Skeletal muscle tissue (tissue), 4 donors: ENCODE data around the gene KLHL11. TPM values are rescaled to one million over a fixed set of nuclear protein-coding genes. Genes with fewer than 3 reads are reported as not detected.
"Not testable (repeated sequence)": the region's sequence is repeated elsewhere in the genome, so short reads cannot be mapped to it uniquely, and the experiment has no call there.

ENCODE experiments used
- H3K27ac ChIP-seq: one replicate; pipeline ENCODE4 v1.7.0; 2013; ENCODE audit warnings: mild to moderate bottlenecking, low read depth, low read length, inconsistent platforms
- H3K27me3 ChIP-seq, 3 donors: one replicate each; pipeline ENCODE4 v1.7.0; 2013; ENCODE audit warnings: low read length in 3 of 3; ENCODE audit not compliant: control insufficient read depth in 3 of 3, insufficient read depth in 3 of 3
- H3K36me3 ChIP-seq, 3 donors: one replicate each; pipeline ENCODE4 v1.7.0; 2013; ENCODE audit warnings: low read length in 3 of 3; ENCODE audit not compliant: control insufficient read depth in 3 of 3, insufficient read depth in 3 of 3
- H3K4me1 ChIP-seq, 3 donors: one replicate each; pipeline ENCODE4 v1.7.0; 2013; ENCODE audit warnings: low read length in 3 of 3, mild to moderate bottlenecking in 3 of 3; ENCODE audit not compliant: control insufficient read depth in 3 of 3, insufficient read depth in 3 of 3
- H3K4me3 ChIP-seq, 3 donors: one replicate each; pipeline ENCODE4 v1.7.0; 2013; ENCODE audit warnings: low read length in 3 of 3
- H3K9ac ChIP-seq, 3 donors: one replicate each; pipeline ENCODE4 v1.7.0; 2013; ENCODE audit warnings: low read length in 3 of 3, mild to moderate bottlenecking in 3 of 3, moderate library complexity in 2 of 3, low read depth in 1 of 3
- H3K9me3 ChIP-seq, 3 donors: one replicate each; pipeline ENCODE4 v1.7.0; 2013; ENCODE audit warnings: low read length in 3 of 3; ENCODE audit not compliant: control insufficient read depth in 3 of 3
- total RNA-seq: library from RNA; depleted of rRNA; stranded (reverse); fragments of >200 nt; gene quantifications from one replicate; pipeline ENCODE4 v1.2.3, GENCODE V29; 2014
- donor health status: Osteomylitis.

KLHL11 gene
- total RNA-seq, 1 donor from 2014 or later = 19.3 TPM

DNA sequence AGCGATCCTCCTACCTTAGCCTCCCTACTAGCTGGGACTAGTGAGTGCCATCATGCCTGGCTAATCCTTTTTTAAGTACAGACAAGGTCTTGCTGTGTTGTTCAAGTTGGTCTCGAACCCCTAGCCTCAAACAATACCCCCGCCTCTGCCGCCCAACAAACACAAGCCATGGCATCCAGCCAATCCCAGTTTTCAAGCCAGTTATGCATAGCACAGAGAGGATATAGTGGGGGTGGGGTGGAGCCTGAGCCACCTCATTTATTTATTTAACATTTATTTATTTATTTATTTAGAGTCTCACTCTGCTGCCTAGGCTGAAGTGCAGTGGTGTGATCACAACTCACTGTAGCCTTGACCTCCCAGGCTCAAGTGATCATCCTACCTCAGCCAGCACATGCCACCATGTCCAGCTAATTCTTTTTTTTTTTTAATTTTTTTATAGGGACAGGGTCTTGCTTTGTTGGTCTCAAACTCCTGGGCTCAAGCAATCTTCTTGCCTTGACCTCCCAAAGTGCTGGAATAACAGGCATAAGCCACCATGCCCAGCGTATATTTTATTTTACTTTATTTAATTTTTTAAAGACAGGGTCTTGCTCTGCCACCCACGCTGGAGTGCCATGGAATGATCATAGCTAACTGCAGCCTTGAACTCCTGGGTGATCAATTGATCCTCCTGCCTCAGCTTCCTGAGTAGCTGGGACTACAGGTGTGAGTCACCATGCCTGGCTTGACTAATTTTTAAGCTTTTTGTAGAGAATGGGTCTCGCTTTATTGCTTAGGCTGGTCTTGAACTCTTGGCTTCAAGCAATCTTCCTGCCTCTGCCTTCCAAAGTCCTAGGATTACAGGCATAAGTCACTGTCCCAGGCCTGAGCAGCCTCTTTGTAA, 26.2 kb upstream of the KLHL11 start:
- Histone ChIP-seq H3K9me3 (no peaks in the 10 kb centered on the region), H3K9ac (no peak overlapping the region), H3K27ac (no peak overlapping the region), H3K4me3 (no peak overlapping the region), H3K36me3 (peaks cover 32 to 56% (median 45%) of the 10 kb centered on the region in 3 donors), H3K27me3 (no peaks in the 10 kb centered on the region), H3K4me1 (peaks cover 7 to 11% (median 9%) of the 10 kb centered on the region in 3 donors)

DNA sequence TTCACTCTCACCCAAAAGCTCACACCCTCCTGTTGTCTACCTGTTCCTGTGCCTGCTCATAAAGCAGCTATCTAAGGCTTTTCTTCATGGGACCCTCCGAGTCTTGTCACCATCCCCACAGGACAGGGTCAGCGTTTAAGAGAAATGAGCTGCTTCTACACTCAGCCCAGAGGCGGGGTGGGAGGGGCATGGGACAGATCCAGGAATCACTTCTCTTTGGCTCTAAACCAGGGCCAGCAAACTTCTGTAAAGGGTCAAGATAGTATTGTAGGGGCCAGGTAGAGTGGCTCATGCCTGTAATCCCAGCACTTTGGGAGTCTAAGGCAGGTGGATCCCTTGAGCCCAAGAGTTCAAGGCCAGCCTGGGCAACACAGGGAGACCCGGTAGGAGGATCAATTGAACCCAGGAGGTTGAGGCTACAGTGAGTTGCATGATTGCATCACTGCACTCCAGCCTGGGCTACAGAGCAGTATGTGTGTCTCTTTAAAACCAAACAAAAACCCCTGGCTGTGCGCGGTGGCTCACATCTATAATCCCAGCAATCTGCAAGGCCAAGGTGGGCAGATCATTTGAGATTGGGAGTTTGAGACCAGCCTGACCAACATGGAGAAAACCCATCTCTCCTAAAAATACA, 23.2 kb upstream of the KLHL11 start:
- H3K27me3 ChIP-seq = no peaks in the 10 kb centered on the region
- no peak overlapping the region for H3K4me3 ChIP-seq
- H3K9ac ChIP-seq = no peak overlapping the region
- no peaks in the 10 kb centered on the region for H3K9me3 ChIP-seq
- H3K36me3 ChIP-seq = peaks cover 49 to 70% (median 60%) of the 10 kb centered on the region in 3 donors
- H3K4me1 ChIP-seq = no peaks in the 10 kb centered on the region
- H3K27ac ChIP-seq = no peak overlapping the region

DNA sequence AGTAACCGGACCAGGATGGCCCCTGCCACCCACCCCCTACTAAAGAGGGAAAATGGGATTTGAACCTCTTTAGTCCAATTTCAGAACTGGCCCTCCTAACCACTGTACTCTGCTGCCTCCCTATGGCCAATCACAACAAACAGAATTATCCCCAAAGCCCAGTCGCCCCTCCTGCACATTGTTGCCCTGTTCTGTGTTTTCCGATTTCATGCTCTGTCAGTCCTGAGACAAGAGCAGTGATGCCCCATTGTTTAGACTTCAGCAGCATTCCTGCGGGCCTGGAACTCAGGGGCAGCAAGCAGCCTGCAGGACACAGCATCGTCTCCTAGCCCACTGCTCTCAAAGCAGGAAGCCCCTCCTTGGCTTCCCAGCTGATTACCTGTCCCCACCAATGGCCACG, 20.5 kb upstream of the KLHL11 start:
- no peak overlapping the region for H3K9ac ChIP-seq
- H3K36me3 ChIP-seq = peaks cover 43 to 58% (median 55%) of the 10 kb centered on the region in 3 donors
- H3K27me3 ChIP-seq = no peaks in the 10 kb centered on the region
- H3K4me3 ChIP-seq = no peak overlapping the region
- H3K9me3 ChIP-seq = no peaks in the 10 kb centered on the region
- H3K4me1 ChIP-seq = no peaks in the 10 kb centered on the region
- no peak overlapping the region for H3K27ac ChIP-seq

DNA sequence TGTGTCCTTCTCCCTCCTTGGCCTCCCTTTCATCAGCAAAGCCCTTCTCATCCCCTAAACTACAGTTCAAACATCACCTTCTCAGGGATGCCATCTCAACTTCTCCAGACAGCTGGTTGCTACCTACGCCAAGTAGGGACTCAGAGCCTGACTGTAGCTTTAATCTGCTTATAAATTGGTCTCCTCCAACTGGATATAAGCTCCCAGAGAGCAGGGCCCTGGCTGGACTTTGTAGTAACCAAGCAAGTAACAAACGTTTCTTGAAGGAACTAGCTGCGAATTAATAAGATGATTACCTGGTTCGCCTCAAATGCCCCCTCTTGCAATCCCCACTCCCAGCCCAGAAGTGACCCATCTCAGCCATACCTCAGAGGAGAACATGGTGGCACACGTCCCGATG, 17.5 kb upstream of the KLHL11 start:
- H3K27me3 ChIP-seq = no peaks in the 10 kb centered on the region
- H3K9ac ChIP-seq = no peak overlapping the region
- H3K9me3 ChIP-seq = no peaks in the 10 kb centered on the region
- peaks cover 49 to 64% (median 60%) of the 10 kb centered on the region in 3 donors for H3K36me3 ChIP-seq
- H3K4me3 ChIP-seq = no peak overlapping the region
- no peaks in the 10 kb centered on the region for H3K4me1 ChIP-seq
- H3K27ac ChIP-seq = no peak overlapping the region

DNA sequence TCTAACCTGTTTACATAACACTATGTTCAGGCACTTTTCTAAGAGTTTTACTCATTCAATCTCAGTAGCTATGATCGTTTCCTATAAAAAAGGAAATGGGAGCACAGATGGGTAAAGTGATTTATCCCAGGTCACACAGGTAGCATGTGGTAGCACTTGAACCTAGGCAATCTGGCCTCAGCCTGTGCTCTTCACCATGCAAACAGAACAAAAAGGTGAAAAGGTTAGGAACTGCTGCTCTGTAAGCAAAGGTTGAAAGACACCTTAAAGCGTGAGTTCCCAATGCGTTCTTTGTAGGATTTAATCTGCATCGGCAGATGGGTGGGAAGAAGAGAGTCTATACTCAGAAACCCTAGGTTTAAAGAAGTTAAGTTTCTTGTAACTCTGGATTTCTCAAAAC, 14.9 kb upstream of the KLHL11 start:
- no peak overlapping the region for H3K27ac ChIP-seq
- H3K9ac ChIP-seq = no peak overlapping the region
- H3K27me3 ChIP-seq = no peaks in the 10 kb centered on the region
- H3K9me3 ChIP-seq = no peaks in the 10 kb centered on the region
- H3K36me3 ChIP-seq = peaks cover 34 to 45% (median 43%) of the 10 kb centered on the region in 3 donors
- H3K4me3 ChIP-seq = no peak overlapping the region
- no peaks in the 10 kb centered on the region for H3K4me1 ChIP-seq

DNA sequence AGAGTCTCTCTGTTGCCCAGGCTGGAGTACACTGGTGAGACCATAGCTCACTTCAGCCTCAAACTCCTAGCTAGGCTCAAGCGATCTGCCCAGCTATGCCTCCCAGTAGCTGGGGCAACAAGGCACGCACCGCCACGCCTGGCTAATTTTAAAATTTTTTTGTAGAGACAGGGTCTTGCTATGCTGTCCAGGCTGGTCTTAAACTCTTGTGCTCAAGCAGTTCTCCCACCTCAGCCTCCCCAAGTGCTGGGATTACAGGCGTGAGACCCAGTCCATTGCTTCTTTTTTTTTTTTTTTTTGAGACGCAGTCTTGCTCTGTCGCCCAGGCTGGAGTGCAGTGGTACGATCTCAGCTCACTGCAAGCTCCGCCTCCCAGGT, 9.1 kb upstream of the KLHL11 start:
- H3K27me3 ChIP-seq, H3K9me3 ChIP-seq, H3K27ac ChIP-seq, H3K9ac ChIP-seq, H3K4me1 ChIP-seq, H3K4me3 ChIP-seq: not testable (repeated sequence)
- H3K36me3 ChIP-seq = peaks cover 41 to 42% (median 42%) of the 10 kb centered on the region in 3 donors

DNA sequence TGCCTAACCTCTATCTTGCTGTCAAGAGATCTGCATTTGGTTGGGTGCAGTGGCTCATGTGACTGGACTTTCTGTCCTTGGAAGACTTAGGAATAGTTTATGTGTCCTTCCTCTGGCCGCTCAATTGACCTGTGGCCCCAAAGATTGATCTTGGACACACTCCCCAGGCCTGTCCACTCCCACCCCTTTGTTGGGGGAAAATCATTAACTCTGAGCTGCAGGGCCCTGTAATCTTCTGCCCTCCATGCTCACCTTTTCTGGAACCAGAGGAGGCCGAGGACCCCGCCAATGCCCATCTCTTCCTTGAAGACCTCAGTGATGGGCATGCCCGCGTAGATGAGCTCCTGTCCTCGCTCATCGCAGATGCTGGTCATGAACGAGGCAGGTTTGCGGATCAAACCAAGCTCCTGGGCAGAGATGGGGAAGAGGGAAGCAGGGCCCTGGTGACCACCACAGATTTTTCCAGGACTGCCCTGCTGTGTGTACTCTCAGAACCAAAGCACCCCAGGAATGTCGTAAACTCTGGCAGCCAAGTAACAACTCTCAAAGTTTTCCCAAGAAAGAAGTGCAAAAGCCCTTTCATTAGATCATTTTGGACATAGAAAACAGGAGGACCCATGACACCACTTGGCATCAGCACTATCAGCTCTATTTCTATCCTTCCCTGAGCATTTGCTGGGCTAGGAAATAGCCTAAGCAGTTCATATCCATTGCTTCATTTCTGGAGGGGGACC, 8.5 kb upstream of the KLHL11 start:
- H3K4me3 ChIP-seq = no peak overlapping the region
- no peaks in the 10 kb centered on the region for H3K9me3 ChIP-seq
- H3K27me3 ChIP-seq = no peaks in the 10 kb centered on the region
- no peaks in the 10 kb centered on the region for H3K4me1 ChIP-seq
- H3K27ac ChIP-seq = no peak overlapping the region
- no peak overlapping the region for H3K9ac ChIP-seq
- H3K36me3 ChIP-seq = peaks cover 39 to 42% (median 41%) of the 10 kb centered on the region in 3 donors

DNA sequence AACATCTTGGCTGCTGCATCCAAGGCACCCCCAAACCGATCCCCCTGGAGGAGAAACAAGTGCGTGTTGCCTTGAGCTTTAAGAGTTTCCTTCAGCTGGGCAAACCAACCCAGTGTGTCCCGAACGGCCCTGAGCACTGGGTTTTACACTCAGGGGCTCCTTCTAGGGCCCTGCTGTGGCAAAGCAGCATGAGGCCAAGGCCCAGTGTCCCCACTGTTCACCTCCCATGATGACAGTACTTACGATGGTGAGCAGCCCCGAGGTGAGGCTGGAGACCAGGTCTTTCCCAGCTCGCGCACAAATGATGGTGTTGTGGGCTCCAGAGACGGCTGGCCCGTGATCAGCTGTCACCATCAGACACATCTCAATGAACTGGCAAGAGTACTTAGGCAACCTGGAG, 6.6 kb upstream of the KLHL11 start:
- H3K4me3 ChIP-seq = no peak overlapping the region
- no peaks in the 10 kb centered on the region for H3K4me1 ChIP-seq
- H3K27me3 ChIP-seq = no peaks in the 10 kb centered on the region
- no peak overlapping the region for H3K27ac ChIP-seq
- peaks cover 30 to 35% (median 32%) of the 10 kb centered on the region in 3 donors for H3K36me3 ChIP-seq
- H3K9me3 ChIP-seq = no peaks in the 10 kb centered on the region
- no peak overlapping the region for H3K9ac ChIP-seq

DNA sequence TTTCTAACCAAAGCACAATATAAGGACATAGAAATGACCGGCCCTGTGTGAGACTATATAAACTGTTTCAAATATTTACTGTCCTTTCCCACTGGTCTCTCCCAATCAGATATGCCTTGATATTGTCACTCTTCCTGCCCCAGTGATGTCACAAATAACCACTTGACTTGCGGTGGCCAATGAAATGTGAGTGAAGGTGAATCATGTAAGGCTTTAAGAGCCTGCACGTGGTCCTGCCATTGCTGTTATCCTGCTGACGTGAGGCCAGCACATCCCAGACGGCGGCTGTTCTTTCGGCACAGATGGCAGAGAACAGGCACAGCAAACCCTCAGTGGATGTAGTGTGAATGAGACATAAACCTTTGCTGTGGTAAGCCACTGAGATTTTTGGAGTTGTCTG, 5.4 kb upstream of the KLHL11 start:
- Histone ChIP-seq H3K4me3 (no peak overlapping the region), H3K27me3 (no peaks in the 10 kb centered on the region), H3K4me1 (no peaks in the 10 kb centered on the region), H3K27ac (no peak overlapping the region), H3K36me3 (peaks cover 30 to 36% (median 35%) of the 10 kb centered on the region in 3 donors), H3K9ac (no peak overlapping the region), H3K9me3 (no peaks in the 10 kb centered on the region)

DNA sequence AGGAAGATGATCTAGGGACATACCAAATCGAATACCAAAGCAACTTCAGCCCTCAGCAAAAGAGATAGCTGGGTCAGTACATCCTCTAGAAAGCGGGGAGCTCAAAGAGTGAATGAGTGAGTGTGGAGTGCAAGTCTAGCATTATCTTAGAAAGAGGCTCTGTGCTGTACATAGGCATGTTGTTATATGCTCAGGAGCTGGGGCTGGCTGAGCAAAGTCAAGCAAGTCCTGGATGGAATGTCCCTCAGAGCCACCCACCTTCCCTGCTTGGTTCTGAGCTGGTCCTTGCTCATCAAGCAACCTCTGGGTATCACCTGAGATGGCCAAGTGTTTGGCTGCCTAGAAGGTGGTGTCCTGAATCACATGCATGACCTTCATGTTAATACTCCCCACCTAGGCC, 4.9 kb upstream of the KLHL11 start:
- H3K4me3 ChIP-seq = no peak overlapping the region
- peaks cover 0 to 3% (median 0%) of the 10 kb centered on the region in 3 donors for H3K4me1 ChIP-seq
- no peak overlapping the region for H3K9ac ChIP-seq
- H3K36me3 ChIP-seq = peaks cover 30 to 36% (median 35%) of the 10 kb centered on the region in 3 donors
- H3K27me3 ChIP-seq = no peaks in the 10 kb centered on the region
- H3K9me3 ChIP-seq = no peaks in the 10 kb centered on the region
- no peak overlapping the region for H3K27ac ChIP-seq
